ENCODE data around the gene CYRIA.
A peak's percentile ranks its signal among the peaks of the same experiment; 100 is the strongest.

Gene CYRIA

GRCh38 chr2:16666449-16666801, 791 bp upstream of the CYRIA start:
- DNase-seq, result no peak

GRCh38 chr2:16664809-16665747, 556 bp downstream of the CYRIA start:
- peak in 1 of 3 experiments; percentile 9 for DNase-seq

GRCh38 chr2:16664052-16664731, 1.4 kb downstream of the CYRIA start:
- peak in 1 of 3 experiments; percentile 28 for DNase-seq

- DNase-seq, result no peak
Observed at GRCh38 chr2:16663121-16663905, 2.3 kb downstream of the CYRIA start.

GRCh38 chr2:16661936-16662839, 3.4 kb downstream of the CYRIA start:
- peak in 1 of 3 experiments; percentile 24 for DNase-seq

GRCh38 chr2:16661526-16661925, 4.1 kb downstream of the CYRIA start:
- no peak for DNase-seq

GRCh38 chr2:16660556-16660955, 5.1 kb downstream of the CYRIA start:
- DNase-seq, result no peak

- no peak for DNase-seq
Observed at GRCh38 chr2:16660114-16660513, 5.5 kb downstream of the CYRIA start.

- no peak for DNase-seq
Observed at GRCh38 chr2:16658076-16658739, 7.4 kb downstream of the CYRIA start.

GRCh38 chr2:16657671-16658070, 8.0 kb downstream of the CYRIA start:
- no peak for DNase-seq

- DNase-seq, result no peak
Observed at GRCh38 chr2:16656784-16657391, 8.7 kb downstream of the CYRIA start.

- no peak for DNase-seq
Observed at GRCh38 chr2:16655905-16656642, 9.6 kb downstream of the CYRIA start.

GRCh38 chr2:16655445-16655837, 10.2 kb downstream of the CYRIA start:
- no peak for DNase-seq

GRCh38 chr2:16654833-16655444, 10.7 kb downstream of the CYRIA start:
- no peak for DNase-seq

- DNase-seq, result no peak
Observed at GRCh38 chr2:16653799-16654198, 11.8 kb downstream of the CYRIA start.

GRCh38 chr2:16653083-16653375, 12.6 kb downstream of the CYRIA start:
- no peak for DNase-seq

- DNase-seq, result no peak
Observed at GRCh38 chr2:16652296-16653082, 13.1 kb downstream of the CYRIA start.

- DNase-seq, result no peak
Observed at GRCh38 chr2:16650287-16651249, 15.1 kb downstream of the CYRIA start.

Measured in NCI-H1417 (cell line).